Left hindlimb (tissue), 1 donor: Measurements from ENCODE around the gene NAT16.
"Not testable (repeated sequence)": the region's sequence is repeated elsewhere in the genome, so short reads cannot be mapped to it uniquely, and the experiment has no call there.

Source experiments
- DNase-seq: peaks from one replicate; pipeline ENCODE4 v3.0.0-alpha.2; 2018

NAT16 gene

GRCh38 chr7:101180130-101180755 lies at the start of gene NAT16:
Gene NAT16 (minus strand): TSS chr7:101180293. CDS start chr7:101174807, 5,486 bp downstream.
- no peak for DNase-seq

GRCh38 chr7:101226721-101227120 lies 46.6 kb upstream of the NAT16 start:
- no peak for DNase-seq

- no peak for DNase-seq
Observed at GRCh38 chr7:101225650-101226049, 45.6 kb upstream of the NAT16 start.

GRCh38 chr7:101223528-101223927 lies 43.4 kb upstream of the NAT16 start:
- no peak for DNase-seq

- DNase-seq, result no peak
Observed at GRCh38 chr7:101222275-101222830, 42.3 kb upstream of the NAT16 start.

GRCh38 chr7:101220295-101220694 lies 40.2 kb upstream of the NAT16 start:
- no peak for DNase-seq

GRCh38 chr7:101218236-101219125 lies 38.4 kb upstream of the NAT16 start:
- no peak for DNase-seq

GRCh38 chr7:101217388-101218235 lies 37.5 kb upstream of the NAT16 start, which contains the start of the genes PLOD3 and ZNHIT1:
Gene PLOD3 (minus strand): TSS chr7:101217581. CDS start chr7:101217274, 307 bp downstream.
Gene ZNHIT1 (plus strand): TSS chr7:101218165. CDS start chr7:101218196, 31 bp downstream.
- peak; percentile 95 for DNase-seq

GRCh38 chr7:101216860-101217387 lies 36.8 kb upstream of the NAT16 start:
- no peak for DNase-seq

- DNase-seq, result no peak
Observed at GRCh38 chr7:101216001-101216859, 36.1 kb upstream of the NAT16 start.

GRCh38 chr7:101212014-101212413 lies 31.9 kb upstream of the NAT16 start:
- no peak for DNase-seq

GRCh38 chr7:101211501-101211900 lies 31.4 kb upstream of the NAT16 start:
- DNase-seq, result no peak

- no peak for DNase-seq
Observed at GRCh38 chr7:101210143-101210542, 30.1 kb upstream of the NAT16 start.

GRCh38 chr7:101208794-101209193 lies 28.7 kb upstream of the NAT16 start:
- DNase-seq, result no peak

- DNase-seq, result no peak
Observed at GRCh38 chr7:101207459-101207858, 27.4 kb upstream of the NAT16 start.

- DNase-seq, result no peak
Observed at GRCh38 chr7:101206665-101207042, 26.6 kb upstream of the NAT16 start.

GRCh38 chr7:101205901-101206664 lies 26.0 kb upstream of the NAT16 start:
- no peak for DNase-seq

- DNase-seq, result not testable (repeated sequence)
Observed at GRCh38 chr7:101203740-101204738, 23.9 kb upstream of the NAT16 start.

- DNase-seq, result no peak
Observed at GRCh38 chr7:101202603-101202918, 22.5 kb upstream of the NAT16 start.
